SK-N-SH (cell line): ENCODE data around the gene PSMA3. TPM values are rescaled to one million over a fixed set of nuclear protein-coding genes. Genes with fewer than 3 reads are reported as not detected.

Experiments
- CTCF ChIA-PET: fragments of 300-600, 350-600 bp; formaldehyde crosslinking; extraction: SDS; loops from one replicate; lab custom pipeline; 2021; lab: Yijun Ruan, JAX
- POLR2A ChIA-PET: fragments of 350-600 bp; sonication (Branson Sonifier 250); formaldehyde crosslinking; extraction: SDS; loops from one replicate; lab custom pipeline; 2020; ENCODE audit warnings: antibody characterized with exemption, inconsistent platforms; lab: Yijun Ruan, JAX
- DNase-seq: peaks from one replicate; pipeline ENCODE4 v3.0.0; 2012
- H2AFZ ChIP-seq: fragments of 200-600 bp; sonication (generic); 2 replicates; pipeline ENCODE4 v1.8.1; 2016; ENCODE audit warnings: antibody characterized with exemption, mild to moderate bottlenecking, low read depth
- H3F3A ChIP-seq: fragments of 200-600 bp; sonication (generic); replicated peaks from 2 replicates; pipeline ENCODE3; 2016; ENCODE audit warnings: antibody characterized with exemption, mild to moderate bottlenecking; ENCODE audit not compliant: insufficient read depth
- H3K27ac ChIP-seq, 2 experiments: fragments of 200-500 bp in 1 of 2; fragments of 200-600 bp in 1 of 2; sonication (Bioruptor generic) in 1 of 2; sonication (generic), shearing (Covaris generic) in 1 of 2; 2 replicates each; pipeline versions ENCODE4 v1.5.1 to v1.6.1; 2014 to 2016; ENCODE audit warnings: low read depth in 2 of 2, inconsistent platforms in 1 of 2, low read length in 1 of 2, mild to moderate bottlenecking in 1 of 2, mixed read lengths in 1 of 2
- H3K27me3 ChIP-seq: fragments of 200-600 bp; sonication (generic), shearing (Covaris generic); 2 replicates; pipeline ENCODE4 v1.6.1; 2016; ENCODE audit warnings: mixed run types; ENCODE audit not compliant: insufficient read depth
- H3K36me3 ChIP-seq, 2 experiments: fragments of 200-500 bp in 1 of 2; fragments of 200-600 bp in 1 of 2; sonication (Bioruptor generic) in 1 of 2; sonication (generic) in 1 of 2; replicated peaks in 1 of 2; 2 replicates each; pipeline versions ENCODE3 to v1.5.1; 2014 to 2016; ENCODE audit warnings: low read length in 1 of 2, mild to moderate bottlenecking in 1 of 2; ENCODE audit not compliant: insufficient read depth in 2 of 2, control insufficient read depth in 1 of 2
- H3K4me1 ChIP-seq, 2 experiments: fragments of 200-500 bp in 1 of 2; fragments of 200-600 bp in 1 of 2; sonication (Bioruptor generic) in 1 of 2; sonication (generic), shearing (Covaris generic) in 1 of 2; 2 replicates each; pipeline versions ENCODE4 v1.5.1 to v1.6.1; 2014 to 2016; ENCODE audit warnings: low read depth in 1 of 2, low read length in 1 of 2, mixed run types in 1 of 2; ENCODE audit not compliant: insufficient read depth in 2 of 2, control insufficient read depth in 1 of 2
- H3K4me2 ChIP-seq: fragments of 200-600 bp; sonication (generic), shearing (Covaris generic); 2 replicates; pipeline ENCODE4 v1.6.1; 2017; ENCODE audit warnings: mixed run types
- H3K4me3 ChIP-seq, 2 experiments: fragments of 200-500 bp in 1 of 2; fragments of 200-600 bp in 1 of 2; sonication (Bioruptor generic) in 1 of 2; sonication (generic), shearing (Covaris generic) in 1 of 2; 2 replicates each; pipeline versions ENCODE4 v1.5.1 to v1.8.1; 2014 to 2016; ENCODE audit warnings: low read depth in 2 of 2, inconsistent platforms in 1 of 2, low read length in 1 of 2, mild to moderate bottlenecking in 1 of 2, mixed read lengths in 1 of 2, moderate library complexity in 1 of 2
- H3K79me2 ChIP-seq: fragments of 200-600 bp; sonication (generic); 2 replicates; pipeline ENCODE4 v1.8.1; 2017; ENCODE audit warnings: mild to moderate bottlenecking; ENCODE audit not compliant: insufficient read depth
- H3K9ac ChIP-seq: fragments of 200-600 bp; sonication (generic); 2 replicates; pipeline ENCODE4 v1.6.1; 2017; ENCODE audit warnings: mixed run types
- H3K9me2 ChIP-seq: fragments of 200-600 bp; sonication (generic); 2 replicates; pipeline ENCODE4 v1.6.1; 2017; ENCODE audit warnings: mixed run types
- H3K9me3 ChIP-seq: fragments of 200-600 bp; sonication (generic); 2 replicates; pipeline ENCODE4 v1.6.1; 2017; ENCODE audit warnings: mixed run types, mild to moderate bottlenecking, moderate library complexity
- H4K20me1 ChIP-seq: fragments of 200-600 bp; sonication (generic); 2 replicates; pipeline ENCODE4 v1.6.1; 2017; ENCODE audit warnings: mild to moderate bottlenecking, mixed run types; ENCODE audit not compliant: insufficient read depth
- CHD2 ChIP-seq: fragments of 150-350 bp; IDR thresholded peaks from 2 replicates; pipeline ENCODE4 v1.6.1; 2018; ENCODE audit warnings: low read length; ENCODE audit not compliant: partially characterized antibody
- CTCF ChIP-seq: fragments of 200-600 bp; sonication (generic); IDR thresholded peaks from 2 replicates; pipeline ENCODE4 v1.6.1; 2017; ENCODE audit warnings: antibody characterized with exemption, mild to moderate bottlenecking, moderate library complexity
- ELF1 ChIP-seq: IDR thresholded peaks from 2 replicates; pipeline ENCODE4 v1.4.0; 2012
- FOSL2 ChIP-seq: IDR thresholded peaks from 2 replicates; pipeline ENCODE4 v1.4.0; 2012; ENCODE audit warnings: low read depth, mild to moderate bottlenecking, moderate library complexity, borderline replicate concordance
- GATA2 ChIP-seq: sonication (generic); formaldehyde crosslinking; IDR thresholded peaks from 2 replicates; pipeline ENCODE4 v1.5.0; 2020; ENCODE audit warnings: mild to moderate bottlenecking, missing genetic modification reagents
- IRF3 ChIP-seq: fragments of 150-350 bp; IDR thresholded peaks from 2 replicates; pipeline ENCODE4 v1.6.1; 2016; ENCODE audit warnings: mild to moderate bottlenecking, low read depth, low read length
- JUND ChIP-seq: IDR thresholded peaks from 2 replicates; pipeline ENCODE4 v1.4.0; 2012
- MAX ChIP-seq: IDR thresholded peaks from 2 replicates; pipeline ENCODE4 v1.4.0; 2012; ENCODE audit warnings: low read depth
- MEF2A ChIP-seq: IDR thresholded peaks from 2 replicates; pipeline ENCODE4 v1.4.0; 2012; ENCODE audit warnings: low read depth, borderline replicate concordance
- MXI1 ChIP-seq: IDR thresholded peaks from 2 replicates; pipeline ENCODE4 v1.6.1; 2012; ENCODE audit warnings: mild to moderate bottlenecking, low read depth, low read length, improper control_type of control experiment
- NFIC ChIP-seq: IDR thresholded peaks from 2 replicates; pipeline ENCODE4 v1.4.0; 2012; ENCODE audit warnings: borderline replicate concordance
- NRF1 ChIP-seq: IDR thresholded peaks from 2 replicates; pipeline ENCODE4 v1.6.1; 2012; ENCODE audit warnings: low read depth, mild to moderate bottlenecking, low read length
- PBX3 ChIP-seq: IDR thresholded peaks from 2 replicates; pipeline ENCODE4; 2012
- RAD21 ChIP-seq: IDR thresholded peaks from 2 replicates; pipeline ENCODE4 v1.6.1; 2012; ENCODE audit warnings: mild to moderate bottlenecking, low read length
- RFX5 ChIP-seq: IDR thresholded peaks from 2 replicates; pipeline ENCODE4 v1.6.1; 2012; ENCODE audit warnings: mild to moderate bottlenecking, improper control_type of control experiment, low read length
- SMC3 ChIP-seq: IDR thresholded peaks from 2 replicates; pipeline ENCODE4 v1.6.1; 2012; ENCODE audit warnings: low read depth, low read length, improper control_type of control experiment
- TAF1 ChIP-seq: IDR thresholded peaks from 2 replicates; pipeline ENCODE4 v1.6.1; 2012; ENCODE audit warnings: low read depth, mild to moderate bottlenecking, low read length, moderate library complexity, borderline replicate concordance
- TCF12 ChIP-seq: IDR thresholded peaks from 2 replicates; pipeline ENCODE4 v1.4.0; 2012
- USF1 ChIP-seq: IDR thresholded peaks from 2 replicates; pipeline ENCODE4 v1.4.0; 2012; ENCODE audit warnings: low read depth, borderline replicate concordance
- YY1 ChIP-seq: IDR thresholded peaks from 2 replicates; pipeline ENCODE4 v1.4.0; 2012; ENCODE audit warnings: low read depth, mild to moderate bottlenecking
- WGBS: methylation state at CpG from one replicate; pipeline ENCODE4 v1.1.6; 2017; ENCODE audit warnings: low lambda C conversion rate; 5-methylcytosine and 5-hydroxymethylcytosine counted together
- polyA plus RNA-seq, 3 experiments: library from polyadenylated mRNA; depleted of rRNA; stranded (reverse); fragments of >200 nt; gene quantifications; 2 replicates each; pipeline ENCODE4 v1.2.3, GENCODE V29; 2012

PSMA3 gene
- polyA plus RNA-seq, 1 of the 3 experiments (the other 2 are of a cell fraction): 203 TPM

- Histone ChIP-seq H2AFZ (no peak overlapping the region), H3K27ac (no peak overlapping the region), H3K4me3 (no peak overlapping the region), H3K27me3 (no peaks in the 10 kb centered on the region), H3K9me2 (no peaks in the 10 kb centered on the region), H3K4me1 (no peaks in the 10 kb centered on the region), H3K79me2 (no peaks in the 10 kb centered on the region), H3K36me3 (peaks cover 0 to 48% of the 10 kb centered on the region in 2 experiments), H4K20me1 (no peaks in the 10 kb centered on the region), H3F3A (peaks cover 4% of the 10 kb centered on the region), H3K9me3 (no peaks in the 10 kb centered on the region), H3K9ac (no peak overlapping the region), H3K4me2 (no peak overlapping the region)
- CTCF ChIA-PET: interaction anchor here (0.7 to 1.4 kb wide), 4 partner anchors 10 to 27 kb away, joined by 3 to 4 read pairs (median 3); no protein-coding TSS in a partner anchor
- POLR2A ChIA-PET: interaction anchor here (1.0 kb wide), 1 partner anchor 28 kb away, joined by 3 read pairs; the partner anchor contains the start of gene ACTR10
- WGBS: 99% methylated on average over 5 of the region's 5 CpGs
- no peak for DNase-seq
- TF ChIP-seq NFIC: no peak
- no peak for TF ChIP-seq GATA2 (CRISPR knock-in tag)
- TF ChIP-seq CTCF: no peak
- no peak for TF ChIP-seq PBX3
- no peak for TF ChIP-seq MAX
- TF ChIP-seq JUND: no peak
- TF ChIP-seq USF1: no peak
- no peak for TF ChIP-seq MXI1
- no peak for TF ChIP-seq FOSL2
- TF ChIP-seq MEF2A: no peak
- TF ChIP-seq NRF1: no peak
- no peak for TF ChIP-seq YY1
- TF ChIP-seq RAD21: no peak
- TF ChIP-seq CHD2: no peak
- TF ChIP-seq RFX5: no peak
- TF ChIP-seq ELF1: no peak
- TF ChIP-seq IRF3: no peak
- TF ChIP-seq TAF1: no peak
- no peak for TF ChIP-seq SMC3
- no peak for TF ChIP-seq TCF12
These were observed 17.4 kb upstream of the PSMA3 start for GRCh38 chr14:58227096-58227819.
